NCI-H2196 (cell line): ENCODE measurements around the gene RPN2.

ENCODE experiments used
- DNase-seq: peaks from one replicate; lab custom pipeline; 2025; ENCODE audit not compliant: unreplicated experiment; lab: John Stamatoyannopoulos, UW

The RPN2 gene

GRCh38 chr20:37290158-37290810 is 111.2 kb downstream of the RPN2 start:
- no peak for DNase-seq
